ENCODE data around the gene CISD3.

The CISD3 gene

DNA sequence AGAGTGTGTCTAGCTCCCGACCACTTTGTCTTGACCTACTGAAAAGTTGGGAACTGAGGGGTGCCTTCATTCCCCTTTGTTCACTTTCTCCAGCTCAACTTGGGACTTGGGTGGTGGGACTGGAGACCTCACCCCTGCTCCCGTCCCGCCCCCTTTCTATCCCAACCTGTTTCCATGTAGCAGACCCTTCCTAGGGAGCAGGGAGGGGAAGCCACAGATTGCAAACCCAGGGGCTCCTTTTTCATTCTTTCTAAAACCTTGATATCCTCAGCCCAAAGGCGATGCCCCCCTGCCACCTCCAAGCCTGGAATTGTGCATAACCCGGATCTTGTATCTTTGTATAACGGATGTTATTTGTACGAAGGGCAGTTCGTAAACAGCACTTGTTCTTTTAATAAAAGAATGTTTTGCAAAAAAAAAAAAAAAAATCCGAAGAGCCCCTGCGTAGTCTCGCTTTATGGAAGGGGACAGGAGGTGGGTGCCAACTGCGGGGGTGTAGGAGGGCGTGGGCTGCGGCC, 714 bp upstream of the CISD3 start:
- DNase-seq, result no peak

GRCh38 chr17:38730526-38731379, 612 bp downstream of the CISD3 start:
- peak; percentile 64 for DNase-seq

DNA sequence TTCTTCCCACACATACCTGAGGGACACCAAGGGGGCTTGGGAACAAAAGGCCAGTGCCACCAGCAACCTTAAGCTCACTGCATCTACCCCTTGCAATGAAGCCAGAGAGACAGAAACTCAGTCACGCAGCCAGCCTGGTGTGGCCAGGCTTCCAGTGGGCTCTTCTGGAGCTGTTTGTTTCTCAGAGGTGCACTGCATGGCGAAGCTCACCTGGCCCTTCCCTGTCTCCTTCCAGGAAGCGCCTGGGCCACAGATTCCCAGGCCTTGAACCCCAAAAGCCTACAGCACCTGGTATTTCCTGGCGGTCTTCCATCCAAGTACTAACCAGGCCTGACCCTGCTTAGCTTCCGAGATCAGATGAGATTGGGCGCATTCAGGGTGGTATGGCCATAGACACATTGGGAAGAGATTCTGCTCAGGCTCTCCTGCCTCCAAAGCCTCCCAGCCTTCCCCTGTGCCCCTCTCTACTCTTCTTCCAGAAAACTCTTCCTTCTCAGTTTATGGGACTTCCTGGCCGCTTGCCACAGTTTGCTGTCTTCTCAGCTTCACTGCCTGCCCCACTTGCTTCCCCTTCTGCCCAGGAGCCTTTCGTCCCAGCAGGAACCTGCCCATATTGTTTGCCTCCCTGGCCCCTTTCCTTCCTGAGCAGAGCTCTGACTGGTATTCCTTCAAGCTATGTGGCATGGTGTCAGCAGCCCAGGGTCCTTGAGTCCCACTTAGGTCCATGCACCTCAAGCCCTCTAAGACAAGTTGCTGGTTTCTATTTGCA, 1.6 kb downstream of the CISD3 start:
- peak; percentile 46 for DNase-seq

- DNase-seq, result peak; percentile 23
Observed at GRCh38 chr17:38732376-38733281, 2.5 kb downstream of the CISD3 start.

DNA sequence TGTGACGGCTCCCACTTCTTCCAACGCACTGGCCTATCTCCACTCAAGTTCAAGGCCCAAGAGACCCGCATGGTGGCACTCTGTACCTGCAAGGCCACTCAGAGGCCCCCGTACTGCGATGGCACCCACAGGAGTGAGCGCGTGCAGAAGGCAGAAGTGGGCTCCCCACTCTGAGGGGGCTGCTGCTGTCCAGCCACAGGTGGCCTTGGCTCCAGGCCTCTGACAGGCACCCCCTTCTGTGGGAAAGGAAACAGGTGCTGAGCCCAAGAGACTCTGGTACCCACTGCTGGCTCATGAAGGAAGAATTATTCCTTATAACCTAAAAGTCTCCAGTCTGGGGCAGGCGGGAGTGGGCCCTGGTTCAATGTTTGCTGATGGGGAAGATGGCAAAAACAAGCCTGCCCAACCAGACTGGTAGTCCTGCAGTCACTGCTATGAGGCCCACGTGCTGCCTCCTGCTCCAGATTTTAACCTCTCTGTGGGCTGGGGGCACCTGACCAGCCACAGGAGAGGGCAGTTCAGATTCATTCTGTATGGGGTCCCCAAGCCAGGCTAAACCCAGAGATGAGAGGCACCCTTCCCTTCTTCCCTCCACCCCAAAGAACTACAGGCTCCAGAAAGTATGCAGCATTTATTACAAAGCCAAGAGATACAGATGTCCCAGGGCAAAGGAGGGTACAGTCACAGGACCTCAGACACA, 3.3 kb downstream of the CISD3 start:
- DNase-seq, result peak; percentile 19

GRCh38 chr17:38733982-38734973, 4.1 kb downstream of the CISD3 start:
- DNase-seq, result peak; percentile 32

DNA sequence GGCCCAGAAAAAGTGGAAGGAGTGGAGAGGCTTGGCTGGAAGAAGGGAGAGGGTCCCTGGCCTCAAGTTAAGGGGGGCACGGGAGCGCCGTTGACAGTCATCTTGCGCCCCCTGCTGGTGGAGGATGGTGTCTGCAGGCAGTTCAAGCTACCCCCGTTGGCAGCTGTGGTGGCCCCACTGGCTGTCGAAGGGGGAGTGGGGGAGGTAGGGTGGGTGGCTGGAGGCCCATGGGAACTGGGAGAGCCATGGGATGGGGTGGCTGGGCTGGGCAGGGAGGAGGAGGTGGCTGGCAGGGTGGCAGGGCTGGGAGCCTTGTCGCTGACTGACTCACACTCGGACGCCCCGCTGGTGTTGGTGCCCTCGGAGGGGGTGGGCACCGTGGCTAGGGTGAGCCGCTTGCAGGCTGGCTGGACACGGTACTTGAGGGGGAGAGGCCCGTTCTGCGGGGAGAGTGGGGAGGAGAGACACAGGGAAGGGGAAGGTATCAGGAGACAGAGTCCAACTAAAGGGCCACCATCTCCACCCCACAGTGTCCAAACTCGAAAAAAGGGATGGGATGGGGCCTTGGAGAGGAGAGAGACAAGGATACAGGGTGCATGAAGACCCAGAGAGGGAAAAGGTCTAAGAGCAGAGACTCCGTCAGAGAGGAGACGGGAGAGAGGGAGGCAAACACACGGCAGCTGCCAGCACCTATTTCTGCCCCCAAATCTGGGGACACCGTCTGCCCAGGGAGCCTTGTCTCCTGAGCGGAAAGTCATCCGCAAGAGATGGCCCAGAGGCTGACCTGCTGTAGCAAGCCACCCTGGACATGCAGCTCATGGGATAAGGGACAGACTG, 5.2 kb downstream of the CISD3 start:
- peak; percentile 79 for DNase-seq

DNA sequence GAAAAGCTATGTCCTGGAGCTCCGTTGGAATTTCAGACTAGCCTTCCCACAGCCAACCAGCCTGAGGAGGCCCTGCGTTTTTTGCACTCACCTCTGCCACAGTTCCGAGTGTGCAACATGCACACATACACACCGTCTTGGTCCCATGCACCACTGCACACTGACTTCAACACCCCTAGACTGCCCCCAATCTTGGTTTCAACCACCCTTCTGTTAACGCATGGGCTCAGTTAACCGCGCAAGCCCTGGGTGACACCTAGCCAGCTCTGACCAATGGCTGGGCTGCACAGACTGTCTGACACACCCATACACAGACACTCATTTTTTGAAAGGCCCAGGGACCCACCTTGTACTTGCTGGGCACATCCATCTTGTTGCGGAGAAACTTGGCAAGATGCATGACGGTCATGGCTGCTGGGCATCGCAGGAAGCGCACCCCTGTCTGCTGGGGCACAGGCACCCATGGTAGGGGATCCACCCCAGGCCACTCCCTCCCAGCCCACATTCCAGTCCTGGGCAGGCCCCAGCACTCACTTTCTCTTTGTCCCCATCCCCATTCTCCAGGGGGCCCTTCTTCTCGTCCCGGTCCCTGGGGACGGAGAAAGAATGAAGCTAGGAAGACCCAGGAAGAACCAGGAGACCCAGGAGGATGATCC, 8.0 kb downstream of the CISD3 start:
- no peak for DNase-seq

DNA sequence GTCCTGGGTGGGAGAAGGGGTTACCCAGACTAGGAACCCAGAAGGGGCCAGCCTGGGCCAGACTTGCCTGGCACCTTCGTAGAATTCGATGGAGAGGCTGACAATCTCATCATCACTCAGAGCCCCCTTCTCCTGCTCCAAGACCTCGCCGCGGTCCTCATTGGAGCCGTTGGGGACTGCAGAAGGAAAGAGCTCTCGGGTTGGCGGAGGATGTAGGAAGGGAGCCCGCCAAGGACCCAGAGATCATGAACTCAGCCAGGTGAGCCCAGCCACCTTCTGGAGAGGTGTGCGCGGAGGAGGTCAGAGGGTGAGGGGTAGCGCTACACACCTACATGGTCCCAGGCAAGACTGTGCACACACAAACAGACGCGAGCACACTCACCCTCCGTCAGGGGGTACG, 8.5 kb downstream of the CISD3 start:
- DNase-seq, result no peak

GRCh38 chr17:38739305-38739704, 9.2 kb downstream of the CISD3 start:
- DNase-seq, result no peak

DNA sequence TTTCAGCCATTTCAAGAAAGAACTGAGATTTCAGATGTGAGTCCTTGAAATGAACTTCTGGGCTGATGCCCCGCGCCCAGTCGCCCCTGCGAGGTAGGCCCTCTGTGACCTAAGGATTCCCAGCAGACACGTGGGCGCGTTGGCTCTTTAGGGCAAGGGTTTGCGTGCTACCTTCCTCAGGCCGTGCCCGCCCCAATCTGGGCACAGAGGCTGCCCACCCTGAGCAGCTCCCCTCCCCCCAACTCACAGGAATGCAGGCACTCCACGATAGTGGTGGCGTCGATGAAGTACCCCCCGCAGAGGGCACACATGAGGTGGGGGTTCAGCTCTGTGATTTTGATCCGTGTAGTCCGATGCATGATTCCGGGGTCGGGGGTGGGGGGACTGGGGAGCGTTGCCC, 9.9 kb downstream of the CISD3 start:
- no peak for DNase-seq

GRCh38 chr17:38740806-38741205, 10.7 kb downstream of the CISD3 start:
- DNase-seq, result no peak

GRCh38 chr17:38741461-38741860, 11.3 kb downstream of the CISD3 start:
- peak; percentile 58 for DNase-seq

GRCh38 chr17:38741921-38742410, 11.8 kb downstream of the CISD3 start:
- peak; percentile 83 for DNase-seq

DNA sequence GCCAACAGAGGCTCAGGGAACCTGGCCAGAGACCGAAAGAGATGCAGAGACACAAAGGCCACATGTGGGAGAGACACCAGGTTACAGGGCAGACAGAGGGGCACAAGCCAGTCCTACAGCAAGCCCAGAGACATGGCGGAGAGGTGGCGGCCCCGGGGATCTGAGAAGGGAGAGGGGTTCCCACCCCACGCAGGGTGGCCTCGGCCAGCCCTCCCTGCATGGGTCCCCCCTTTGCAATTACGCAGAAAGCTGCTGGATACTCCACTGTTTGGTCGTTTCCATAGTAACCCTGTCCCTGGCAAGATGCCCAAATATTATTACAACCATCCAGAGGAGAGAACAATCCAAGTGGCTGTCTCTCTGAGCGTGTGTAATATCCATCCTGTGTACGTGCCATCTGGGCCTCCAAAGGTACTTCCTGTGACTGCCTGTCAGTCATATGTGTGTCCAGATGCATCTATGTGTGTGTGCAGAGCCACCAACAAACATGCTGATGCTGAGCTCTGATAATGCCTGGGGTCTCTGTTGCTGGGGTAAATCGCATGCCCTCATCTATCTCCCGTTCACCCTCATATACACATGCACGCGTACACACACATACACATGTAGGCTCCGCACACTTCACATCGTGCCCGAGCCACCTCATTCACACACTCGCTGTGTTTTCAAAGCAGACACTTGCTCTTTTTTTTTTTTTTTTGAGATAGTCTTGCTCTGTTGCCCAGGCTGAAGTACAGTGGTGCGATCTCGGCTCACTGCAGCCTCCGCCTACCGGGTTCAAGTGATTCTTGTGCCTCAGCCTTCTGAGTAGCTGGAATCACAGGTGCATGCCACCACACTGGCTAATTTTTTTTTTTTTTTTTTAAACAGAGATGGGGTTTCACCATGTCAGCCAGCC, 12.5 kb downstream of the CISD3 start:
- DNase-seq, result peak; percentile 93

DNA sequence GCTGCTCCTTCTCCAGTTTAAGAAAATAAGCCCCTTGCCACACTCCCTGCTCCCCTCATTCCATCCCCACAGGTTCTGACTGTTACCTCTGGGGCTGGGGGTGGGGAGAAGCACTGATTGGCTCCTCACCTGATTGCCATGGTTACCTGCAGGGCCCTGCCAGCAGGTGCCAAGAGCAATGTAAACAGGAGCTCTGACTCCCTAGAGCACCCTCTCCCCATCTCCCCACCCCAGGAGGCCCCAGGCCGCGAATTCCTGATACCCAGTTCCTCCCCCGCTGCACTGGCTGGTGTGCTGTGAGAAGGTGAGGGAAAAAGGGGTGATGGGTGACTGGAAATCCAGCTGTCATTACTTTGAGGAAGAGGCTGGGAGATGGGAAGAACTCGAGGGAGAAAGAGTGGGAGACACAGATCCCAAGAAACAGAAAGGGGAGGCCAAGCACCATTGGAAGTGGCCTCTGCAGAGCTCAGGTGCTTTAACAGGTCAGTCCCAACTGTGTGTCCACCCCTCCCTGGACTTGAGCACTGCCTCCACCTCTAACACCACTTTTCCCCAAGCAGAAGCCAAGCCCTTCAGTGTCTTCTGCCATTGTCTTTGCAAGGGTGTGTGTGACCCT, 13.5 kb downstream of the CISD3 start:
- DNase-seq, result no peak

GRCh38 chr17:38745545-38745944, 15.4 kb downstream of the CISD3 start:
- peak; percentile 43 for DNase-seq
